GM21786 (cell line): Measurements from ENCODE around the gene NMNAT2.

Experiments used
- ATAC-seq: cut with Tn5 transposase; IDR thresholded peaks from one replicate; pipeline ENCODE4 v1.9.1; 2021; ENCODE audit not compliant: unreplicated experiment

Gene NMNAT2

DNA sequence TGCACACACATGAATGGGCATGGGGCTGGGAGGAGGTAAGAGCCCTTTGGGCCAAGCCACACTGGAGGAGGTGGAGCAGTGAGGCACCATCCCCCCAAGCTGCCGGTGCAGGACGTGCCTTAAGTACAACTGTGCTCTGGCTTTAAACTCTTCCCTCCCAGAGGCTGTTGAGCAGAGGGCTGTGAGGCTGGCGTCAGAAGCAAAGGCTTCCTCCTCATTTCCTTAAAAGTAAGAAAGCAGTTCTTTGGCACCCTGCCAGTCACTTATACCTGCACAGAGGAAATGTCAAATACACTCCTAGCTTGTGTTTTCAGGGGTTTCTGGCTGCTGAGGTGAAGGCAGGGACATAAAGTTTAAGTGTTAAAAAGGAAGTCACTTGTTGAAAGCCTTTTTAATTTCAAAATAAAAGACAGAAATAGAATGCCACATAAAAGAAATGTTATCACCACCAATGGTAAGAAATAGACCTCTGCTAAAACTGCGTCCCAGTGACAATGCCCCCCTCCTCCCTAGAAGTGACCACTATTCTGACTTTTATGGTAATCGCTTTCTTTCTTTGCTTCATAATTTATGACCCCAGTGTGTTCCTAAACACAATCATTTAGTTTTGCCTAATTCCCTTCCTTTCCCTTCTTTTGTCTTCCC, 199.1 kb downstream of the NMNAT2 start:
- no peak for ATAC-seq

DNA sequence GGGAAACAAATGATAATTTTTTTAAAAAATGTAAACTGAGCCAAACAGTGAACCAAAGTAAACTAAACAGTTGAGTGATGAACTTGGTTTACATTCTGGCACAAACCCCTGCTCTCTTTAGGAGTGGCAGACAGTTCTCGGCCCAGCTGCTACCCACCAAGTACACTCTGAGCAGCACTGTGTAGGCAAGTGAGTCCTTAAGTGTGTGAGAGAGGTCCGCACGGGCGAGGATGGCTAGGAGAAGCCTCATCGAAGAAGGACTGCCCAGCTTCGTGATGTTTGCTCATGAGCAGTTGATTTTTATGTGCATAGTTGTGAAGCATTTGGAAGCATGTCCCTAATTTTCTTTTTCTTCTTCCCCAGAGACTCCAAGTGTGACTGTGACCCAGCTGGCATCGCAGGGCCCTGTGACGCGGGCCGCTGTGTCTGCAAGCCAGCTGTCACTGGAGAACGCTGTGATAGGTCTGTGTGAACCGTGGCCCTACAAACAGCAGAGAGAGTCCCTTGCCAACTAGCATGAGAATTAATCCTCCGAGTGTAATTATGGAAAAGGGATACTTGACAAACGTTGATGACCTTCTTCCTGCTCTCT, 200.1 kb downstream of the NMNAT2 start:
- no peak for ATAC-seq

DNA sequence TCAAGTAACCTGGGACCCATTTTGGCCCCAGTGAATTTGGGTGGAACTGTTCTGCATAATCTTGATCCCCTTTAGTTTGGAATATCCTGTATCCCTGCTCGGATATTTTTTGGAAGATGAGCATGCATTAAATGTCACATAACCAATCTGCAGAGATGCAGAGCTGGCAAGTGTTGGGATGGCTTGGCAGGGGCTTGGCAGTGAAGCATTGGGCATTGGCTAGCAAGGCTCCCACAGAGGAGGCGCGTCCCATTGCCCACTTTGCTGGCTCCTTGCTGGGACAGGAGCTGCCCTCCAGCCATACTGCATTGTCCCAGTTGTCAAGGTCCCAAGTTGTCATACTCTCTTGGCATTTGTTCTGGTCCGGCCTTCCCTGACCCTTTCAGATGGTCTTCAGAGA, 202.2 kb downstream of the NMNAT2 start:
- ATAC-seq = no peak

DNA sequence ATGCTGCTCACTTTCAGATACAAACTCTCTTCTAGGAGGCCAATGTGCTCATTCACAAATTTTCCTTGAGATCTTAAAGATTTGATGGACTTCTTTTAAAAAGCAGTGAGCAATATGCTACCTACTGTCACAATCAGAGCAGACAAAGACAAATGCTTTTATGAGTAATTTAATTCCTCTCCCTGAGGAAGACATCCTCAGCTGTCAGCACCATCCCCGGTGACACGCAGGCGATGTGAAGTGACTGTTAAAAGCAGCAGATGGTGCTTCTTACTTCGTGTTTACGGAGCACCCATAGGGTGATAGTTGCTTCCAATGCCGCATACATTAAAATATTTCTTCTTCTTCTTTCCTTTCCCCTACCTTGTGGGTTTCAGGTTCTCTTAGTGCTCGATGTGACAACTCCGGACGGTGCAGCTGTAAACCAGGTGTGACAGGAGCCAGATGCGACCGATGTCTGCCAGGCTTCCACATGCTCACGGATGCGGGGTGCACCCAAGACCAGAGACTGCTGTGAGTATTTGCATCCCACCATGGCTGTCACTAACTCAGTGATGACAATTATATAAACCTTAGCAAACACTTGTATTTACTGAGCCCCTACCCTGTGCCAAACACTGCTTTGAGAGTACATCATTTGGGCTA, 203.0 kb downstream of the NMNAT2 start:
- ATAC-seq = no peak

DNA sequence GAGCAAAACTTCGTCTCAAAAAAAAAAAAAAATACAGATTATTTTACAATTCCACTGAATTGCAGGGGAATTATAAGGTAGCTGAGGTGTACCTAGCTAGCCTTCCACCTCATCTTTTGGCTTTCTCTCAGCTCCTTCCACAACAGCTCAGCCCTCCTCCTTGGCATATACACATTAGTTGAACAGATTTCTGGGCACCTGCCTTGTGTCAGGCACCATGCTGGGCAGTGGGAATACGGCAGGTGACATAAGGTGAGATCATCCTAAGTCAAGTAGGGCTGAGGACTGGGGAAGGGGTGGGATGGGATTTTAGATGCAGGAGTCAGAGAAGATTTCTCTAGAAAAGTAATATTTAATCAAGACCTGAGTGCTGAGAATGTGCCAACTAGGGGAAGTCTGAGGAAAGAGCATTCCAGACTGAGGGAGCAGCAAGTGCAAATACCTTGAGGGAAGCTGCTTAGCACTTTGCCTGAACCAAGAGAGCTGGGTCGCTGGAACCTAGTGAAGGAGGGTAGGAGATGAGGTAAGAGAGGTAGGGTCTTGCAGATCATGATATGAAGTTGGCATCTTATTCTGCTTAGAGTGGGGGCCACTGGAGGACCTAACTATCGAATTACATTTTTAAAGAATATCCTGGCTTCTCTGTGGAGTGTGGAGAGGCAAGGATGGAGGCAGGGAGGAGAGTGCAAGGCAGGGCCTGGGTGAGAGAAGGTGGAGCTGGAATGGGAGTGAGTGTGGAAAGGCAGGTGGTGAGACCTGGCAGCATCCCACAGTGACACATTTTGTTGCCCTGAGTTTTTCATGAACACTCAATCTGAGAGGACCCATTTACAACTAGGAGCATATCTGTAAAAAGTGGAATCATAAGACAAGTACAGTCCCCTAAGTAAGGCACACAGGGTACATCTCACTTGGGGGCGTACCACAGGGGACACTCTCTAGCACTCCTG, 203.9 kb downstream of the NMNAT2 start:
- ATAC-seq = no peak

DNA sequence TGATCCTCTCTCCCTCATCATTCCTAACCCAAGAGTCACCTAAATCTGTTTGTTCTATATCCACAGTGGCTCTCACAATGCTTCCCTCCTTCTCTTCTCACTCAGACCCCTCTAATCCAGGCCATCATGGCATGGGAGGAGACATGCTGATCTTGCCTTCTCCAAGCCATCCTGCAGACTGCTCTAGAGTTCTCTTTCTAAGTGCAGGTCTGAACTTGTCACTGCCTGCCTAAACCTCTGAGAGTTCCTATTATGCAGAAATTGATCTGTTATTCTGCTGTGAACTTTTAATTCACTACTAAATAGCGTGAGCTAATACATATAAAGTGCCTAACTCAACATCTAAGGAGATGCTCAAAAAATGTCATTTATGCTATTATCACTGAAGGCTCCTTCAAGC, 205.3 kb downstream of the NMNAT2 start:
- ATAC-seq = no peak

DNA sequence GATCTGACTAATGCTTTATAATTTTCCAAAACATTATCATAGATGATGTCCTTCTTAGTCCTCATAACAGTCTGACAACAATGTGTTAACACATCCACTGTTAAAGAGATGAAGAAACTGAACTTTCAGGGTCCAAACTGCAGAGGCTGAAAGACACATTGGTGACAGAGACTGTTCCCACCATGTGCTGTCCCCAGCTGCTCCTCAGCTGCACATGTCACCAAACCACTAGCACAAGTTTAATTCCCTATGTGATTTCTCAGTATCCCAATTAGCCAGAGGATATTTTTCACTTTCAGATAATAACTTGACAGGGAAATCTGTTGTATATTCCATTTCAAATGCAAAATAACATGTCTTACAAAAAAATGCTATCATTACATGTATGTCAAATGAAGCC, 207.5 kb downstream of the NMNAT2 start:
- no peak for ATAC-seq

DNA sequence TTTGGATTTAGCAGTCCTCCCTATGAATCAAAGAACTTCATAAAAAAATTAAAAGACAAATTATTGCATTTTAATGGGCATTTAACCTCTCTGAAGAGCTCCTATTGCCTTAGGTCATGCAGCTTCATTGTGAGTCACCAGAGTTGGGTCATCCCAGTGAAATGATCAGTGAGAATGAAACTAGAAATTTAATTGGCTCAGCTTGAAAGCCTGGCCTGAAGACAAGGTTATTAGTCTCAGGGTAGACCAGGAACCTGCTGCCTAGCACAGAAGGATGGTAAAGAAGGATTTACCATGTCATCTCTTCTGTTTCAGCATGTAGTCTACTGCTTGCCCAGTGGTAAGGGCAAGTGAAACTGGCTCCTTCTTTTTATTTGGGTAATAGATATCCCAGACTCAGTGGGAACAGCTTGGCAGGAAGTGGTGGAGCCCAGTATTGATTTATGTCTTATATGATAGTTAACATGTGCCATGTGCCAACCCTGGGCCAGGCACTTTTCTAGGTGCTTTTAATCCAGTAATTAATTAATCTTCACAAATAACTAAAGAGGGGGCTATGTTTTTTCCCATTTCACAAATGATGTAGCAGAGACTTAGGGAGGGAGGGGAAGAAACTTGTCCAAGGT, 208.5 kb downstream of the NMNAT2 start:
- ATAC-seq = no peak

DNA sequence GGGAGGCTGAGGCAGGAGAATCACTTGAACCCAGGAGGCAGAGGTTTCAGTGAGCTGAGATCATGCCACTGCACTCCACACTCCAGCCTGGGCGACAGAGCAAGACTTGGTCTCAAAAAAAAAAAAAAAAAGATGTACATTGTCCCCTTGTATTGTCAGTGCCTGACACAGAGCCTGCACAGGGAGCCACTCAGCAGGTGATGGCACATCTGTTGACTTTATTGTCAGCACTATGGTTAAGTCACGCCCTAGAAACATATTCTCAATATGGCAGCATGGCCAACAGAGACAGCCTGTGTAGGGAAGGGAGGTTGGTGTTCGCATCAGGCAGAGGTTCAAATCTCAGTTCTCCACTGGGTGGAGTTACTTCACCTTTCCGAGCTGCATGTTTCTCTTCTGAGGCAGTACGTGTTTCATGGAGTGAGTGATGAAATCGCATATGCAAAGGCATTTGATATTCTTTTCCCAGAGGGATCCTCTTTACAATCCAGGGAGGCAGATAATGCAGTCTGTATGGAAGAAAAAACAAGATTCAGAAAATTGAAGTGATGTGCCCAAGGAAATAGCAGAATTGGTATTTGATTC, 211.6 kb downstream of the NMNAT2 start:
- ATAC-seq = no peak

DNA sequence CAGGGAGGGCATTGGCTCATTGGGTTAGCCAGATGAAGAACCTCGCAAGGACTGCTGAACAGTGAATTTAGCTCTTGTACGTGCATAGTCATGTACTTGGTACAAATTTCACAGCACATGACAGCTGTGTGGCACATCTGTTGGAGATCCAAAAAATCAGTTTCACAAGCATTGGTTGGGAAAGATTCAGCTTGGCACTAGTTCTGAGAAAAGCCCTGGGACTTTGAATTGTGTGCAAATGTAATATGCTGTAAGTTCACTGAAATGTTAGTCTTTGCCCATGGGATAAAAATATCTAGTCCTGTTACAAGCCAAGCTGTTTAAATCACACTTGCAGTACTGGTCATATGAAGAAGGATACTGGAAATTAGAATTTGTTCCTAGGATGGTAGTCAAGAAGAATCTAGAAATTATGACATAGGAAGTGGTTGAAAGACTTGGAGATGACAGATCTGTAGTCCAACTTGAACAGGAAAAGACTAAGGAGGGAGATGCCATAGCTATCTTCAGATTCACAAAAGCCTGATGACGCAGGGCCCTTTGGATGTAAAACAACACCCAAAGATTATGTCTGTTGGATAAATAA, 212.9 kb downstream of the NMNAT2 start:
- no peak for ATAC-seq

DNA sequence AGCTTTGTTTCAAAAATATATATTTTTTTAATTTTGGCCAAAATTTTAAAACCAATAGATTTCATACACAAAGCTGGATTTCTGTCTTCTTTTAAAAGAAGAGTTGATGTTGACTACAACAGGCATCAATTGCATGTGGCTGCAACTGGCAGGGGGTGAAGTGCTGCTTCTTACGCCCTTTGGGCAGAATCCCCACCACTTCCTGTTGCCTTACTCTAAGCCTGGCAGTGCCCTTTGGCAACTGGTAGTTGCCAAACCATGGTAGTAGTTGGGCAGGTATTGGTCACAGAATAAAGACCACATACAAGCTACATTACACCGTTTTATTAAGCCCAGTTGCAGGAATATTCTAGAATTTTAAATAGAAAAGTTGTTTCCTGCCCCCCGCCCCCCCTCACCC, 215.1 kb downstream of the NMNAT2 start:
- ATAC-seq = no peak

DNA sequence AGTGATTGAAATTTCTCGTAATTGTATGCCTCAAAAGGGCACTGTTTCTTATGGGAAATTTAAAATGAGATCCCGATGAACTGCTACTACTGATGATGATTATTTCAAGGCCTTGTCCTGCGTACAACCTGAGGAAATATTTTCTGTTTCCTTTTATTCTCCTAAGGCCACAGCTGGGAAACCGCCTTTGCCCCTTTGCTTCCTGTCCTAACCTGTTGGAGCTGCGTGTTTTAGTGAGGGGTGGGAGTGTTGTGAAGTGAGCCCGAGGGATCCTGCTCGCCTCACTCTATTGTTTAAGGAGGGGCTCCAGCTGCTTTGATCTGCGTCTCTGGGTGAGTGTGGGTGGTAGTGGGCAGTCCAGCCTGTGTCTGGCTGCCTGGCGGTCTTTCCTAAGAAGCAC, 217.7 kb downstream of the NMNAT2 start:
- no peak for ATAC-seq

DNA sequence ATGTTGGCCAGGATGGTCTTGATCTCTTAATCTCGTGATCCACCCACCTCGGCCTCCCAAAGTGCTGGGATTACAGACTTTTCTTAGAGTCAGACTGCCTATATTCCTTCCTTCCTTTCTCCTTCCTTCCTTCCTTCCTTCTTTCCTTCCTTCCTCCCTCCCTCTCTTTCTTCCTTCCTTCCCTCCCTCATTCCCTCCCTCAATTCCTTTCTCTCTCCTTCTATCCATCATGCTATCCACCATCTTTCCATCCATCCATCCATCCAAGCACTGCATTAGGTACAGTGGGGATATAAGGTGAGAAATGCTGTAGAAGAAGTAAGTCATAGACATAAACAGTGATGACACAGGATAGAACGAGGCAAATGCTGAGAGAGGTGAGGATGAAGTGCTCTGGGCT, 218.9 kb downstream of the NMNAT2 start:
- ATAC-seq = no peak

DNA sequence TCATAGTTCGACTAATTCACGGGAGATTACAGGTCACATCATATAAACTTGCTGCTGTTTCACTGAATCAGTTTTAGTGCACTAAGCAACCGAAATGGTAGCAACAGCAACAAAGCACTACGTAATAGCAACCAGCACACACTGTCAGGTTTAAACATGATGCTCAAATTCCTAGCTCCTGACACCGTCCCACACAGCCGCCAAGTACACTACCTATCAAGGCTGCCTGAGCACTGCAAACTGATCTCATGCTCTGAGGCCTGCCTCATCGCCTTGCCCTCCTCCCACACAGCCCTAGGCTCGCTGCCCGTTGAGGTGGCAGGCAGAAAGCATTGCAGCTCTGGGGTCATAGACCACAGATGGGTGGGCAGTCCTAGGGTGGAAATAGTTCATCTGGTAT, 219.7 kb downstream of the NMNAT2 start:
- no peak for ATAC-seq
